PC-9 (cell line): ENCODE results near the gene ERVFRD-1. TPM values are rescaled to one million over a fixed set of nuclear protein-coding genes. Genes with fewer than 3 reads are reported as not detected.

Source experiments
- BruUV-seq: library from RNA; stranded (reverse); fragments of 400-500 nt; replicated peaks from 2 replicates; lab custom pipeline; 2021; lab: Mats Ljungman, UMichigan
- CTCF ChIA-PET: fragments of 300-600 bp; sonication (Branson Sonifier 250); formaldehyde crosslinking; loops from one replicate; lab custom pipeline; 2022; ENCODE audit warnings: antibody characterized with exemption; lab: Charles Lee
- POLR2A ChIA-PET: fragments of 300-600 bp; sonication (Branson Sonifier 250); formaldehyde crosslinking; loops from one replicate; lab custom pipeline; 2022; ENCODE audit warnings: antibody characterized with exemption; ENCODE audit not compliant: unreplicated experiment; lab: Charles Lee
- DNase-seq, 2 experiments: peaks; one replicate each; pipeline versions ENCODE4 v3.0.0 to v3.0.0-alpha.2; 2015 to 2022; ENCODE audit warnings: mixed read lengths in 1 of 2
- H2AFZ ChIP-seq: fragments of 200-600 bp; sonication (generic); 2 replicates; pipeline ENCODE4 v1.8.1; 2017; ENCODE audit warnings: antibody characterized with exemption
- H3F3A ChIP-seq: fragments of 200-600 bp; sonication (generic); 2 replicates; pipeline ENCODE4 v1.8.1; 2017; ENCODE audit warnings: antibody characterized with exemption, mild to moderate bottlenecking, low read depth; ENCODE audit not compliant: insufficient read depth
- H3K27ac ChIP-seq: fragments of 200-600 bp; sonication (generic); 2 replicates; pipeline ENCODE4 v1.6.1; 2016; ENCODE audit warnings: mixed run types
- H3K27me3 ChIP-seq: fragments of 200-600 bp; sonication (generic); 2 replicates; pipeline ENCODE4 v1.6.1; 2016; ENCODE audit warnings: low read depth, mixed run types; ENCODE audit not compliant: insufficient read depth
- H3K36me3 ChIP-seq: fragments of 200-600 bp; sonication (generic); 2 replicates; pipeline ENCODE4 v1.6.1; 2016; ENCODE audit warnings: low read depth, mixed run types
- H3K4me1 ChIP-seq: fragments of 200-600 bp; sonication (generic); replicated peaks from 2 replicates; pipeline ENCODE4 v1.6.1; 2016; ENCODE audit warnings: mixed run types; ENCODE audit not compliant: insufficient read depth
- H3K4me2 ChIP-seq: fragments of 200-600 bp; sonication (generic); 2 replicates; pipeline ENCODE4 v1.6.1; 2017; ENCODE audit warnings: mixed run types
- H3K4me3 ChIP-seq: fragments of 200-600 bp; sonication (generic); 2 replicates; pipeline ENCODE4 v1.6.1; 2016; ENCODE audit warnings: mixed run types
- H3K79me2 ChIP-seq: fragments of 200-600 bp; sonication (generic); 2 replicates; pipeline ENCODE4 v1.6.1; 2017; ENCODE audit warnings: low read depth, mixed run types
- H3K9me2 ChIP-seq: fragments of 200-600 bp; sonication (generic); 2 replicates; pipeline ENCODE4 v1.8.1; 2017; ENCODE audit warnings: mild to moderate bottlenecking; ENCODE audit not compliant: insufficient read depth
- H3K9me3 ChIP-seq: fragments of 200-600 bp; sonication (generic); 2 replicates; pipeline ENCODE4 v1.8.1; 2016; ENCODE audit warnings: low read depth; ENCODE audit not compliant: insufficient read depth
- H4K20me1 ChIP-seq: fragments of 200-600 bp; sonication (generic); 2 replicates; pipeline ENCODE4 v1.8.1; 2017; ENCODE audit not compliant: insufficient read depth
- EZH2 ChIP-seq: fragments of 200-600 bp; sonication (generic); IDR thresholded peaks from 2 replicates; pipeline ENCODE4 v1.8.0; 2017; ENCODE audit warnings: antibody characterized with exemption, low read depth
- intact Hi-C: fragments of 100-400 bp; cut with micrococcal nuclease; formaldehyde crosslinking; loops from one replicate; pipeline ENCODE4 v1.10.0; 2022; ENCODE audit not compliant: unreplicated experiment
- total RNA-seq: library from RNA; stranded (reverse); gene quantifications from 2 replicates; pipeline ENCODE4 v1.2.3, GENCODE V29; 2021
- TF ChIP-seq, protein P1 (sequence below): fragments of 200-600 bp; sonication (generic); conservative IDR thresholded peaks from 2 replicates; pipeline ENCODE4 v1.6.1; 2017; ENCODE audit warnings: mixed run types, antibody characterized with exemption, mild to moderate bottlenecking, moderate library complexity

ERVFRD-1 gene
- total RNA-seq, 1 experiment from 2014 or later = not detected

DNA sequence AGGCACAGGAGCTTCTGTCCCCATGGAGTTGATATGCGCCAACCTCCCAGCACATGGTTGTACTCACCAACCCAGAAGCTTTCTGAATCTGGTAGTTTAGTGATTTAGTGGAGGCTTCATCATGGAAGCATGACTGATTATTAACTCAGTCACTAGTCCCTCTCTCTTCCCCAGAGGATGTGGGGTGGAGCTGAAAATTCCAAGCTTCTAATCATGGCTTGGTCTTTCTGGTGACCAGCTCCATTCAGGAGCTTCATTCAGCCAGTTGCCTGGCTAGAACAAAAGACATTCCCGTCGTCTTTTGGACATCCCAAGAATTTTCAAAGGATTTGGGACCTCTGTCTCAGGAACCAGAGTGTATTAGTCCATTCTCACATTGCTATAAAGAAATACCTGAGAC, 31.2 kb downstream of the ERVFRD-1 start:
- Histone ChIP-seq H3K4me1 (no peaks in the 10 kb centered on the region), H4K20me1 (no peaks in the 10 kb centered on the region), H3K9me3 (no peaks in the 10 kb centered on the region), H3F3A (no peaks in the 10 kb centered on the region), H3K4me3 (no peak overlapping the region), H3K27ac (no peak overlapping the region), H3K79me2 (no peaks in the 10 kb centered on the region), H3K4me2 (no peak overlapping the region), H3K9me2 (no peaks in the 10 kb centered on the region), H2AFZ (no peak overlapping the region), H3K36me3 (no peaks in the 10 kb centered on the region), H3K27me3 (no peaks in the 10 kb centered on the region)
- DNase-seq = no peak
- intact Hi-C loops = no loop called here
- no TSS peak for BruUV-seq
- TF ChIP-seq EZH2 = no peak
- TF ChIP-seq, protein P1, sequence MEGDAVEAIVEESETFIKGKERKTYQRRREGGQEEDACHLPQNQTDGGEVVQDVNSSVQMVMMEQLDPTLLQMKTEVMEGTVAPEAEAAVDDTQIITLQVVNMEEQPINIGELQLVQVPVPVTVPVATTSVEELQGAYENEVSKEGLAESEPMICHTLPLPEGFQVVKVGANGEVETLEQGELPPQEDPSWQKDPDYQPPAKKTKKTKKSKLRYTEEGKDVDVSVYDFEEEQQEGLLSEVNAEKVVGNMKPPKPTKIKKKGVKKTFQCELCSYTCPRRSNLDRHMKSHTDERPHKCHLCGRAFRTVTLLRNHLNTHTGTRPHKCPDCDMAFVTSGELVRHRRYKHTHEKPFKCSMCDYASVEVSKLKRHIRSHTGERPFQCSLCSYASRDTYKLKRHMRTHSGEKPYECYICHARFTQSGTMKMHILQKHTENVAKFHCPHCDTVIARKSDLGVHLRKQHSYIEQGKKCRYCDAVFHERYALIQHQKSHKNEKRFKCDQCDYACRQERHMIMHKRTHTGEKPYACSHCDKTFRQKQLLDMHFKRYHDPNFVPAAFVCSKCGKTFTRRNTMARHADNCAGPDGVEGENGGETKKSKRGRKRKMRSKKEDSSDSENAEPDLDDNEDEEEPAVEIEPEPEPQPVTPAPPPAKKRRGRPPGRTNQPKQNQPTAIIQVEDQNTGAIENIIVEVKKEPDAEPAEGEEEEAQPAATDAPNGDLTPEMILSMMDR = no peak
- CTCF ChIA-PET = no interaction called here
- POLR2A ChIA-PET = interaction anchor here (0.6 kb wide), 1 partner anchor 14 kb away, joined by 3 read pairs; the partner anchor contains the start of gene SMIM13

DNA sequence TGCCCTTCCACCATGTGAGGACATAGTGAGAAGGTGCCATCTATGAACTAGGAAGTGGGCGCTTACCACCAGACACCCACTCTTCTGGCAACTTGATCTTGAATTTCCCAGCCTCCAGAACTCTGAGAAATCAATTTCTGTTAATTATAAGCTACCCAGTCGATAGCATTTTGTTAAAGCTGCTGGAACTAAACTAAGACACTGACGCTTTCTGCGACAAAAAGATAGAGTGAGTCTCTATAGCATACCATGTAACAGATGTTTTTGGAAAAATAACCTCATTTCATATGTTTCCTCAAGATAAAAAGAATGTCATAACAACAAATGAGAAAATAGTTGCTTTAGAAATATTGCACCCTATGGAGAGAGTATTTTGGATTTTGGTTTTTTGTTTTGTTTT, 33.3 kb downstream of the ERVFRD-1 start:
- H4K20me1 ChIP-seq = no peaks in the 10 kb centered on the region
- H3K4me2 ChIP-seq = no peak overlapping the region
- TF ChIP-seq EZH2 = no peak
- TF ChIP-seq, protein P1 = no peak
- no peaks in the 10 kb centered on the region for H3K36me3 ChIP-seq
- intact Hi-C loops = no loop called here
- no peaks in the 10 kb centered on the region for H3K4me1 ChIP-seq
- no TSS peak for BruUV-seq
- H3F3A ChIP-seq = no peaks in the 10 kb centered on the region
- no peak overlapping the region for H2AFZ ChIP-seq
- no peak overlapping the region for H3K4me3 ChIP-seq
- H3K9me3 ChIP-seq = no peaks in the 10 kb centered on the region
- ChIA-PET POLR2A (no interaction called here), CTCF (no interaction called here)
- DNase-seq = no peak
- H3K9me2 ChIP-seq = no peaks in the 10 kb centered on the region
- no peak overlapping the region for H3K27ac ChIP-seq
- H3K27me3 ChIP-seq = no peaks in the 10 kb centered on the region
- H3K79me2 ChIP-seq = no peaks in the 10 kb centered on the region

DNA sequence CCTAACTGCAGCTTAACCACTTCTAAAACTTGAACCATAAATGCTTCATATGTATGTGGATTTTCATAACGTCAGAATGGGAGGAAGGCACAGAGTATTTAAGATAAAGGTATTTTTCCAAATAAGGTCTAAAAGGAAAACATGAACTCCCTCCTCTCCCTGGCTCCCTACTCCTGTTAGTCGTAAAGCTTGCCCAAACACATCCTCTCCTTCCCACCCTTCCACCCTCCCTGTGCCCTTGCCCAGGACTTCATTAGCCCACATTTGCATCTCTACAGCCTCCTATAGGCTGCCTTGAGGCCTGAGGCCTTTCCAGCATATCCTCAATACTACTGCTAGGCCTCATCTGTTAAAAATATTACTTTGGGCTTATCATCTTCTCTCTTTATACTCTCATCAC, 35.0 kb downstream of the ERVFRD-1 start:
- POLR2A ChIA-PET = no interaction called here
- Histone ChIP-seq H3K9me3 (no peaks in the 10 kb centered on the region), H3K4me3 (no peak overlapping the region), H3K4me2 (no peak overlapping the region), H2AFZ (no peak overlapping the region), H3F3A (no peaks in the 10 kb centered on the region), H4K20me1 (no peaks in the 10 kb centered on the region), H3K4me1 (no peaks in the 10 kb centered on the region), H3K27me3 (no peaks in the 10 kb centered on the region), H3K9me2 (no peaks in the 10 kb centered on the region), H3K79me2 (no peaks in the 10 kb centered on the region), H3K36me3 (no peaks in the 10 kb centered on the region), H3K27ac (no peak overlapping the region)
- no peak for DNase-seq
- CTCF ChIA-PET = no interaction called here
- intact Hi-C loops = no loop called here
- TF ChIP-seq, protein P1 = no peak
- TF ChIP-seq EZH2 = no peak
- no TSS peak for BruUV-seq
